ENCODE data around the gene GGT7.
"Not testable (repeated sequence)": the region's sequence is repeated elsewhere in the genome, so short reads cannot be mapped to it uniquely, and the experiment has no call there.

DNA sequence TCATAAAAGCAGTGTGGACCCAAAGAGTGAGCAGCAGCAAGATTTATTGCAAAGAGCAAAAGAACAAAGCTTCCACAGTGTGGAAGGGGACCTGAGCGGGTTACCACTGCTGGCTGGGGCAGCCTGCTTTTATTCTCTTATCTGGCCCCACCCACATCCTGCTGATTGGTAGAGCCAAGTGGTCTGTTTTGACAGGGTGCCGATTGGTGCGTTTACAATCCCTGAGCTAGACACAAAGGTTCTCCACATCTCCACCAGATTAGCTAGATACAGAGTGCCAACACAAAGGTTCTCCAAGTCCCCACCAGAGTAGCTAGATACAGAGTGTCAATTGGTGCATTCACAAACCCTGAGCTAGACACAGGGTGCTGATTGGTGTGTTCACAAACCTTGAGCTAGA, 25.5 kb upstream of the GGT7 start:
- TF ChIP-seq, protein P1, sequence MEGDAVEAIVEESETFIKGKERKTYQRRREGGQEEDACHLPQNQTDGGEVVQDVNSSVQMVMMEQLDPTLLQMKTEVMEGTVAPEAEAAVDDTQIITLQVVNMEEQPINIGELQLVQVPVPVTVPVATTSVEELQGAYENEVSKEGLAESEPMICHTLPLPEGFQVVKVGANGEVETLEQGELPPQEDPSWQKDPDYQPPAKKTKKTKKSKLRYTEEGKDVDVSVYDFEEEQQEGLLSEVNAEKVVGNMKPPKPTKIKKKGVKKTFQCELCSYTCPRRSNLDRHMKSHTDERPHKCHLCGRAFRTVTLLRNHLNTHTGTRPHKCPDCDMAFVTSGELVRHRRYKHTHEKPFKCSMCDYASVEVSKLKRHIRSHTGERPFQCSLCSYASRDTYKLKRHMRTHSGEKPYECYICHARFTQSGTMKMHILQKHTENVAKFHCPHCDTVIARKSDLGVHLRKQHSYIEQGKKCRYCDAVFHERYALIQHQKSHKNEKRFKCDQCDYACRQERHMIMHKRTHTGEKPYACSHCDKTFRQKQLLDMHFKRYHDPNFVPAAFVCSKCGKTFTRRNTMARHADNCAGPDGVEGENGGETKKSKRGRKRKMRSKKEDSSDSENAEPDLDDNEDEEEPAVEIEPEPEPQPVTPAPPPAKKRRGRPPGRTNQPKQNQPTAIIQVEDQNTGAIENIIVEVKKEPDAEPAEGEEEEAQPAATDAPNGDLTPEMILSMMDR (IDR thresholded peaks at IDR 0.05): not testable (repeated sequence)
- TF ChIP-seq POLR2A, EP300 (IDR thresholded peaks at IDR 0.05): not testable (repeated sequence)
